ENCODE measurements around the gene HESX1.

- TF ChIP-seq CTCF (IDR thresholded peaks at IDR 0.05; ENCODE audit: low read length), result no peak
- TF ChIP-seq EZH2 (optimal IDR thresholded peaks at IDR 0.05; ENCODE audit: low read depth, low read length), result no peak
Measured at GRCh38 chr3:57158813-57159738, 40.7 kb downstream of the HESX1 start.

Measured in MM.1S (cell line).